Tibial nerve (tissue), 4 donors: ENCODE data around the gene SIGLEC14.

Experiments
- CTCF ChIP-seq, 5 experiments: fragments of 200-600 bp in 3 of 5; fragments of 450-650 bp in 2 of 5; sonication (generic) in 3 of 5; IDR thresholded peaks; one replicate each; pipeline ENCODE4 v1.5.1; 2016 to 2019; ENCODE audit warnings: antibody characterized with exemption in 5 of 5, mild to moderate bottlenecking in 3 of 5, moderate library complexity in 2 of 5
- EP300 ChIP-seq, 2 donors: sonication (generic); formaldehyde crosslinking; IDR thresholded peaks; one replicate each; pipeline ENCODE4 v1.6.1; 2017; ENCODE audit warnings: antibody characterized with exemption in 2 of 2, mild to moderate bottlenecking in 1 of 2

DNA sequence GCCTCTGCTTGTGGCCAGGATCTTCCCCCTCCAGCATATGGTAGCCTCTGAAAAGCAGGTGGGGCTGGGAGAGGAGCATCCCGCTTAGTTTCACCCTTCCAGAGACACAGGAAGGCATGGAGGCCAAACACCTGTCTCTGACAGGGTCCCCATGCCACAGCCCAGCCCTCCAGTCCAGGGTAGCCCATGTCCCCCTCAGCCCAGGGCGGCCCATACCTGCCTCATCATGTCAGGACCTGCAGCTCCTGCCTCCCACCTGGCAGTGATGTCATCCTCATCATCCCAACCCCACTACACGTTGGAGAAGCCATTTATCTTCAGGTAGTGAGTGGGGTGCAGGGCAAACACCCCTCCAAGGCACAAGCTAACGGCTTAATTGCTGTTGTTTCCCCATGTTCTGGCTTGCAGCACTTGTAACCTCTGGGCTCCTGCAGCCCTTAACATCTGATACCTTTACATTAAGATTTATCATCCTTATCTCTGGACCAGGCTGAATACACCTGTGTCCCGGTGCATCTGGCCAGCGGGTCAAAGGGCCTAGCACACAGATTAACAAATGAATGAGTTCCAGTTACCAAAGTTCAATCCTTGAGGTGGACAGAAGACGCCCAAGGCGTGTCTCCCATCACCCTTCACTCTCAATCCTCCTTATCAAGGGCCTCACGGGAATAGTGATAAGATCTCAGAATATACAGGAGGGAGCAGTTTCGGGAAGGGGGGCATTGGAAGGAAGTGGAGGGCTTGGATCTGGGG is 53.3 kb downstream of the SIGLEC14 start:
- TF ChIP-seq EP300 (IDR thresholded peaks at IDR 0.05) (no peak), CTCF (IDR thresholded peaks at IDR 0.05) (no peak)
